BLaER1 (cell line): ENCODE results near the gene NR2C2.

Source experiments
- H3K27ac ChIP-seq: shearing (Covaris generic); formaldehyde crosslinking; 2 replicates; pipeline ENCODE4 v1.8.1; 2022
- H3K27me3 ChIP-seq: shearing (Covaris generic); formaldehyde crosslinking; 2 replicates; pipeline ENCODE4 v1.8.1; 2022
- H3K36me3 ChIP-seq: shearing (Covaris generic); formaldehyde crosslinking; 2 replicates; pipeline ENCODE4 v1.8.1; 2022
- H3K4me1 ChIP-seq: shearing (Covaris generic); formaldehyde crosslinking; 2 replicates; pipeline ENCODE4 v1.8.1; 2022
- H3K4me2 ChIP-seq: shearing (Covaris generic); formaldehyde crosslinking; 2 replicates; pipeline ENCODE4 v1.8.1; 2022
- H3K4me3 ChIP-seq: shearing (Covaris generic); formaldehyde crosslinking; 2 replicates; pipeline ENCODE4 v1.8.1; 2022
- H3K9ac ChIP-seq: shearing (Covaris generic); formaldehyde crosslinking; 2 replicates; pipeline ENCODE4 v1.8.1; 2022
- H3K9me3 ChIP-seq: shearing (Covaris generic); formaldehyde crosslinking; 2 replicates; pipeline ENCODE4 v1.8.1; 2022
- H4K20me1 ChIP-seq: shearing (Covaris generic); formaldehyde crosslinking; 2 replicates; pipeline ENCODE4 v1.8.1; 2022
- Cebpa-rat ChIP-seq: shearing (Covaris generic); IDR thresholded peaks from 2 replicates; pipeline ENCODE4 v1.8.1; 2022

NR2C2 gene

GRCh38 chr3:15092686-15093085 lies 145.3 kb downstream of the NR2C2 start:
- Histone ChIP-seq H3K4me1 (peaks cover 17% of the 10 kb centered on the region), H3K27ac (no peak overlapping the region), H3K4me2 (no peak overlapping the region), H3K27me3 (no peaks in the 10 kb centered on the region), H3K9me3 (no peaks in the 10 kb centered on the region), H3K9ac (no peak overlapping the region), H3K4me3 (no peak overlapping the region), H3K36me3 (peaks cover 77% of the 10 kb centered on the region), H4K20me1 (peaks cover 11% of the 10 kb centered on the region)
- TF ChIP-seq Cebpa-rat = no peak

- no peaks in the 10 kb centered on the region for H3K27me3 ChIP-seq
- TF ChIP-seq Cebpa-rat = no peak
- H4K20me1 ChIP-seq = peaks cover 15% of the 10 kb centered on the region
- no peak overlapping the region for H3K27ac ChIP-seq
- peaks cover 63% of the 10 kb centered on the region for H3K36me3 ChIP-seq
- no peaks in the 10 kb centered on the region for H3K9me3 ChIP-seq
- H3K4me2 ChIP-seq = no peak overlapping the region
- no peak overlapping the region for H3K4me3 ChIP-seq
- H3K9ac ChIP-seq = no peak overlapping the region
- peaks cover 24% of the 10 kb centered on the region for H3K4me1 ChIP-seq
These were observed 146.9 kb downstream of the NR2C2 start for GRCh38 chr3:15094187-15094875.

- H4K20me1 ChIP-seq = peaks cover 15% of the 10 kb centered on the region
- H3K27ac ChIP-seq = no peak overlapping the region
- H3K9ac ChIP-seq = no peak overlapping the region
- no peak for TF ChIP-seq Cebpa-rat
- no peaks in the 10 kb centered on the region for H3K27me3 ChIP-seq
- H3K36me3 ChIP-seq = peaks cover 48% of the 10 kb centered on the region
- H3K4me2 ChIP-seq = no peak overlapping the region
- peaks cover 32% of the 10 kb centered on the region for H3K4me1 ChIP-seq
- H3K4me3 ChIP-seq = no peak overlapping the region
- H3K9me3 ChIP-seq = no peaks in the 10 kb centered on the region
These were observed 148.7 kb downstream of the NR2C2 start for GRCh38 chr3:15096046-15096445.

GRCh38 chr3:15097891-15098290 lies 150.5 kb downstream of the NR2C2 start:
- peak overlapping the region; percentile 87 for H3K9ac ChIP-seq
- peak overlapping the region; percentile 87 for H3K4me3 ChIP-seq
- H3K27ac ChIP-seq = no peak overlapping the region
- H4K20me1 ChIP-seq = peaks cover 15% of the 10 kb centered on the region
- no peak for TF ChIP-seq Cebpa-rat
- peaks cover 33% of the 10 kb centered on the region for H3K36me3 ChIP-seq
- no peaks in the 10 kb centered on the region for H3K9me3 ChIP-seq
- H3K4me2 ChIP-seq = peak overlapping the region; percentile 80
- peaks cover 39% of the 10 kb centered on the region for H3K4me1 ChIP-seq
- no peaks in the 10 kb centered on the region for H3K27me3 ChIP-seq
